SK-N-SH treated with all-trans-retinoic acid at 6 μM for 48 hours (cell line): ENCODE results near the gene GPBAR1.

Experiments
- ATAC-seq: fragments of 200-7000 bp; cut with Tn5 transposase; 3 replicates; pipeline ENCODE4 v1.9.1; 2020; ENCODE audit warnings: mild to moderate bottlenecking, moderate library complexity
- ARNTL ChIP-seq: fragments of 450-650 bp; formaldehyde crosslinking; IDR thresholded peaks from 2 replicates; pipeline ENCODE4 v1.5.0; 2020; ENCODE audit warnings: low read depth, mild to moderate bottlenecking, moderate library complexity, borderline replicate concordance
- BACH2 ChIP-seq: fragments of 250-450 bp; sonication (Bioruptor Pico); IDR thresholded peaks from 2 replicates; pipeline ENCODE4 v1.9.0; 2021; ENCODE audit warnings: mild to moderate bottlenecking, borderline replicate concordance
- CSDC2 ChIP-seq: fragments of 250-450 bp; sonication (Bioruptor Pico); IDR thresholded peaks from 2 replicates; pipeline ENCODE4 v1.5.0; 2020; ENCODE audit warnings: mild to moderate bottlenecking, moderate library complexity
- ESRRG ChIP-seq: fragments of 250-450 bp; sonication (Bioruptor Pico); IDR thresholded peaks from 2 replicates; pipeline ENCODE4 v1.6.1; 2021; ENCODE audit warnings: mild to moderate bottlenecking
- GLIS3 ChIP-seq: fragments of 250-450 bp; sonication (Bioruptor Pico); IDR thresholded peaks from 2 replicates; pipeline ENCODE4 v1.5.0; 2020; ENCODE audit warnings: mild to moderate bottlenecking, moderate library complexity
- OSR1 ChIP-seq: fragments of 250-450 bp; sonication (Bioruptor Pico); IDR thresholded peaks from 2 replicates; pipeline ENCODE4 v1.8.0; 2022; ENCODE audit warnings: moderate library complexity, mild to moderate bottlenecking, inconsistent platforms
- PPARA ChIP-seq: fragments of 250-450 bp; sonication (Bioruptor Pico); IDR thresholded peaks from 2 replicates; pipeline ENCODE4 v1.5.0; 2020; ENCODE audit warnings: mild to moderate bottlenecking, borderline replicate concordance
- RARB ChIP-seq: fragments of 250-450 bp; sonication (Bioruptor Pico); IDR thresholded peaks from 2 replicates; pipeline ENCODE4 v1.8.0; 2021; ENCODE audit warnings: mild to moderate bottlenecking, moderate library complexity
- TCF4 ChIP-seq: fragments of 250-450 bp; sonication (Bioruptor Pico); IDR thresholded peaks from 2 replicates; pipeline ENCODE4 v1.8.0; 2021; ENCODE audit warnings: mild to moderate bottlenecking, moderate library complexity, borderline replicate concordance
- TOX ChIP-seq: fragments of 250-450 bp; sonication (Bioruptor Pico); IDR thresholded peaks from 2 replicates; pipeline ENCODE4 v1.8.0; 2021; ENCODE audit warnings: mild to moderate bottlenecking, moderate library complexity, borderline replicate concordance
- TSHZ2 ChIP-seq: fragments of 250-450 bp; sonication (Bioruptor Pico); IDR thresholded peaks from 2 replicates; pipeline ENCODE4 v1.5.0; 2020; ENCODE audit warnings: mild to moderate bottlenecking, moderate library complexity
- ZC3H10 ChIP-seq: fragments of 250-450 bp; sonication (Bioruptor Pico); IDR thresholded peaks from 2 replicates; pipeline ENCODE4 v1.5.1; 2021; ENCODE audit warnings: mild to moderate bottlenecking, moderate library complexity
- ZFP3 ChIP-seq: fragments of 250-450 bp; sonication (Bioruptor Pico); IDR thresholded peaks from 2 replicates; pipeline ENCODE4 v1.5.0; 2020; ENCODE audit warnings: mild to moderate bottlenecking, moderate library complexity
- ZFP30 ChIP-seq: fragments of 450-650 bp; formaldehyde crosslinking; IDR thresholded peaks from 2 replicates; pipeline ENCODE4 v1.5.0; 2022; ENCODE audit warnings: mild to moderate bottlenecking, moderate library complexity
- ZNF565 ChIP-seq: fragments of 450-650 bp; formaldehyde crosslinking; conservative IDR thresholded peaks from 2 replicates; pipeline ENCODE4 v1.5.0; 2020; ENCODE audit warnings: low read depth, mild to moderate bottlenecking, moderate library complexity
- ZNF70 ChIP-seq: fragments of 450-650 bp; formaldehyde crosslinking; IDR thresholded peaks from 2 replicates; pipeline ENCODE4 v1.5.0; 2020; ENCODE audit warnings: mild to moderate bottlenecking, moderate library complexity
- ZNF8 ChIP-seq: fragments of 450-650 bp; formaldehyde crosslinking; IDR thresholded peaks from 2 replicates; pipeline ENCODE4 v1.5.0; 2020; ENCODE audit warnings: mild to moderate bottlenecking, moderate library complexity
- TF ChIP-seq, protein P1 (sequence below): fragments of 250-450 bp; sonication (Bioruptor Pico); IDR thresholded peaks from 2 replicates; pipeline ENCODE4 v1.8.0; 2021; ENCODE audit warnings: low read depth, mild to moderate bottlenecking, moderate library complexity, borderline replicate concordance
- TF ChIP-seq, protein P2 (sequence below): fragments of 250-450 bp; sonication (Bioruptor Pico); IDR thresholded peaks from 2 replicates; pipeline ENCODE4 v1.8.0; 2020; ENCODE audit warnings: mild to moderate bottlenecking, moderate library complexity, borderline replicate concordance

GPBAR1 gene

GRCh38 chr2:218289639-218290315 lies 29.0 kb downstream of the GPBAR1 start:
- no peak for TF ChIP-seq ZNF70
- no peak for TF ChIP-seq ZFP3
- no peak for TF ChIP-seq ZFP30
- no peak for TF ChIP-seq TSHZ2 (CRISPR knock-in tag)
- TF ChIP-seq, protein P1, sequence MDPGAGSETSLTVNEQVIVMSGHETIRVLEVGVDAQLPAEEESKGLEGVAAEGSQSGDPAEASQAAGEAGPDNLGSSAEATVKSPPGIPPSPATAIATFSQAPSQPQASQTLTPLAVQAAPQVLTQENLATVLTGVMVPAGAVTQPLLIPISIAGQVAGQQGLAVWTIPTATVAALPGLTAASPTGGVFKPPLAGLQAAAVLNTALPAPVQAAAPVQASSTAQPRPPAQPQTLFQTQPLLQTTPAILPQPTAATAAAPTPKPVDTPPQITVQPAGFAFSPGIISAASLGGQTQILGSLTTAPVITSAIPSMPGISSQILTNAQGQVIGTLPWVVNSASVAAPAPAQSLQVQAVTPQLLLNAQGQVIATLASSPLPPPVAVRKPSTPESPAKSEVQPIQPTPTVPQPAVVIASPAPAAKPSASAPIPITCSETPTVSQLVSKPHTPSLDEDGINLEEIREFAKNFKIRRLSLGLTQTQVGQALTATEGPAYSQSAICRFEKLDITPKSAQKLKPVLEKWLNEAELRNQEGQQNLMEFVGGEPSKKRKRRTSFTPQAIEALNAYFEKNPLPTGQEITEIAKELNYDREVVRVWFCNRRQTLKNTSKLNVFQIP, result no peak
- no peak for TF ChIP-seq ZC3H10 (CRISPR knock-in tag)
- TF ChIP-seq PPARA (CRISPR knock-in tag), result no peak
- no peak for TF ChIP-seq BACH2 (CRISPR knock-in tag)
- no peak for TF ChIP-seq GLIS3
- TF ChIP-seq TCF4 (CRISPR knock-in tag), result no peak
- TF ChIP-seq ZNF565, result no peak
- no peak for TF ChIP-seq TOX (CRISPR knock-in tag)
- TF ChIP-seq ARNTL, result no peak
- TF ChIP-seq, protein P2, sequence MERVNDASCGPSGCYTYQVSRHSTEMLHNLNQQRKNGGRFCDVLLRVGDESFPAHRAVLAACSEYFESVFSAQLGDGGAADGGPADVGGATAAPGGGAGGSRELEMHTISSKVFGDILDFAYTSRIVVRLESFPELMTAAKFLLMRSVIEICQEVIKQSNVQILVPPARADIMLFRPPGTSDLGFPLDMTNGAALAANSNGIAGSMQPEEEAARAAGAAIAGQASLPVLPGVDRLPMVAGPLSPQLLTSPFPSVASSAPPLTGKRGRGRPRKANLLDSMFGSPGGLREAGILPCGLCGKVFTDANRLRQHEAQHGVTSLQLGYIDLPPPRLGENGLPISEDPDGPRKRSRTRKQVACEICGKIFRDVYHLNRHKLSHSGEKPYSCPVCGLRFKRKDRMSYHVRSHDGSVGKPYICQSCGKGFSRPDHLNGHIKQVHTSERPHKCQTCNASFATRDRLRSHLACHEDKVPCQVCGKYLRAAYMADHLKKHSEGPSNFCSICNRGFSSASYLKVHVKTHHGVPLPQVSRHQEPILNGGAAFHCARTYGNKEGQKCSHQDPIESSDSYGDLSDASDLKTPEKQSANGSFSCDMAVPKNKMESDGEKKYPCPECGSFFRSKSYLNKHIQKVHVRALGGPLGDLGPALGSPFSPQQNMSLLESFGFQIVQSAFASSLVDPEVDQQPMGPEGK (CRISPR knock-in tag), result no peak
- no peak for TF ChIP-seq OSR1 (CRISPR knock-in tag)
- TF ChIP-seq RARB (CRISPR knock-in tag), result no peak
- TF ChIP-seq, all 23 proteins: peak for 0
- ATAC-seq, result no peak

GRCh38 chr2:218290316-218291261 lies 29.8 kb downstream of the GPBAR1 start:
- ATAC-seq, result no peak
- TF ChIP-seq TSHZ2 (CRISPR knock-in tag) (no peak), ZFP30 (no peak), ZNF8 (CRISPR knock-in tag) (no peak), TCF4 (CRISPR knock-in tag) (no peak), TOX (CRISPR knock-in tag) (no peak), ZC3H10 (CRISPR knock-in tag) (no peak), ZNF565 (no peak), CSDC2 (CRISPR knock-in tag) (no peak), ZFP3 (no peak), GLIS3 (no peak), BACH2 (CRISPR knock-in tag) (no peak), ARNTL (no peak), ESRRG (CRISPR knock-in tag) (no peak), ZNF70 (no peak), OSR1 (CRISPR knock-in tag) (no peak)
- TF ChIP-seq, protein P2 (CRISPR knock-in tag), result no peak
